Measurements from ENCODE around the gene DNMT3B. TPM values are rescaled to one million over a fixed set of nuclear protein-coding genes. Genes with fewer than 3 reads are reported as not detected.

DNMT3B gene
- polyA plus RNA-seq, 3 donors: 0.39 to 0.44 TPM; not detected in 1

DNA sequence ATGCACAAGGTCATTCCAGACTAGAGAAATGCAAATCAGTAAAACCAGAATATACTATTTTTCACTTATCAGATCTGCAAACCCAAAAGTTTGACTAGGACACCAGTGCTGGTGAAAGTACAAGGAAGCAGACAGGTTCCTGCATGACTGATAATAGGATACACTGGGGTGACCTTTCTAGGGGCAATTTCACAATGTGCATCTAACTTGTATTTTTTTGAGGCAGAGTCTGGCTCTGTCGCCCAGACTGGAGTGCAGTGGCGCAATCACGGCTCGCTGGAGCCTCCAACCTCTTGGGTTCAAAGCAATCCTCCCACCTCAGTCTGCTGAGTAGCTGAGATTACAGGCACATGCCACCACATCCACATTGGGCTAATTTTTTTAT, 30.3 kb upstream of the DNMT3B start:
- peak; percentile 1 to 30 (median 24) for DNase-seq
- Histone ChIP-seq H3K9me3 (replicated peaks in 1 of 2; ENCODE audit: control insufficient read depth in 1 of 2, insufficient read depth in 1 of 2, low read length in 2 of 2) (no peaks in the 10 kb centered on the region), H3K4me2 (replicated peaks; ENCODE audit: extremely low read depth, low read length, poor library complexity, severe bottlenecking) (no peak overlapping the region), H3K27me3 (ENCODE audit: control insufficient read depth in 2 of 2, insufficient read depth in 2 of 2, low read length in 2 of 2) (no peaks in the 10 kb centered on the region), H3K9ac (ENCODE audit: insufficient read depth, low read length, poor library complexity, severe bottlenecking) (no peak overlapping the region), H3K4me1 (ENCODE audit: control insufficient read depth in 1 of 2, insufficient read depth in 2 of 2, low read length in 2 of 2) (peaks cover 12 to 13% of the 10 kb centered on the region in 2 donors), H3K36me3 (replicated peaks in 1 of 2; ENCODE audit: control insufficient read depth in 1 of 2, insufficient read depth in 2 of 2, low read length in 2 of 2) (peaks cover 18 to 56% of the 10 kb centered on the region in 2 donors), H3K4me3 (replicated peaks in 1 of 3; ENCODE audit: low read depth in 2 of 3, low read length in 3 of 3) (no peak overlapping the region), H3K79me2 (ENCODE audit: insufficient read depth, low read length) (peaks cover 31% of the 10 kb centered on the region), H2AFZ (ENCODE audit: insufficient read depth, low read depth, low read length, poor library complexity, severe bottlenecking) (no peak overlapping the region), H4K20me1 (ENCODE audit: insufficient read depth, low read length) (peaks cover 27% of the 10 kb centered on the region), H3K27ac (ENCODE audit: low read depth in 1 of 2, low read length in 2 of 2) (peak overlapping the region in 1 of 2 donors; percentile 41)
- intact Hi-C loops (cut with micrococcal nuclease): no loop called here
- peaks cover 35 to 57% of the 10 kb centered on the region in 2 donors for H3K36me3 Mint-ChIP-seq
- no peaks in the 10 kb centered on the region for H3K27me3 Mint-ChIP-seq (ENCODE audit: low read depth in 3 of 3)
- no peak for TF ChIP-seq CTCF (IDR thresholded peaks at IDR 0.05)
- H3K4me1 Mint-ChIP-seq: peaks cover 11% of the 10 kb centered on the region
- no peak overlapping the region for H3K4me3 Mint-ChIP-seq
- no CpG with 5 or more reads among the region's 4 CpGs for WGBS (ENCODE audit: insufficient coverage)
- no peaks in the 10 kb centered on the region for H3K9me3 Mint-ChIP-seq
- H3K27ac Mint-ChIP-seq: peak overlapping the region in 2 of 7 donors; percentile 35 to 54

DNA sequence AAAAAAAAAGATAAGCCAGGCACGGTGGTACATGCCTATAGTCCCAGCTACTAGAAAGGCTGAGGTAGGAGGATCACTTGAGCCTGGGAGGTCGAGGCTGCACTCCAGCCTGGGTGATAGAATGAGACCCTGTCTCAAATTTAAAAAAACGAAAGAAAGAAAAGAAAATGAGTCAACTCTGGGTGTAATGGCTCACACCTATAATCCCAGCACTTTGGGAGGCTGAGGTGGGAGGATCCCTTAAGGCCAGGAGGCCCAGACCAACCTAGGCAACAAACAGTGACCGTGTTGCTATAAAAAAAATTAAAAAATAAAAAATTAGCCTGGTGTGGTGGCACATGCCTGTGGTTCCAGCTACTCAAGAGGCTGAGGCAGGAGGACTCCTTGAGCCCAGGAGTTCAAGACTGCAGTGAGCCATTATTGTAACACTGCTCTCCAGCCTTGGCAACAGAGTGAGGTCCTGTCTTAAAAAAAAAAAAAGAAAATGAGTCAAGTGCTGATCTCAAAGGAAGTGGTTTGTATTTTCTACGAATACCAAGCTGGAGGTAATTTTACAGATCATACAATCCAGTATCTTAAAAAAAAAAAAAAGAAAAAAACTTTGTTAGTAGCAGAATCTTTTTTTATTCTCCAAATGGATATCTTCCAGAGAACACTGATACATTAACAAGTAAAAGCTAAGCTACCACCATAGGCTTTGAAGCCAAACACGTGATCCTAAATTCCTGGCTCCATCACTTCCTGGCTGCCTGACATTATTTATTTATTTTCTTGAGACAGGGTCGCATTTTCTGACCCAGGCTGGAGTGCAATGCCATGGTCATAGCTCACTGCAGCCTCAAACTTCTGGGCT, 24.6 kb upstream of the DNMT3B start:
- no peaks in the 10 kb centered on the region for H3K27me3 ChIP-seq (ENCODE audit: control insufficient read depth in 2 of 2, insufficient read depth in 2 of 2, low read length in 2 of 2)
- no peak for TF ChIP-seq CTCF (IDR thresholded peaks at IDR 0.05)
- Mint-ChIP-seq H3K4me3 (no peak overlapping the region), H3K4me1 (peaks cover 9% of the 10 kb centered on the region), H3K27ac (peak overlapping the region in 1 of 7 donors; percentile 79), H3K9me3 (peaks cover 0 to 3% (median 0%) of the 10 kb centered on the region in 7 donors), H3K27me3 (ENCODE audit: low read depth in 3 of 3) (no peaks in the 10 kb centered on the region), H3K36me3 (peaks cover 13 to 22% of the 10 kb centered on the region in 2 donors)
- peaks cover 63% of the 10 kb centered on the region for H3K79me2 ChIP-seq (ENCODE audit: insufficient read depth, low read length)
- H3K4me3 ChIP-seq (replicated peaks in 1 of 3; ENCODE audit: low read depth in 2 of 3, low read length in 3 of 3): no peak overlapping the region
- peaks cover 5 to 6% of the 10 kb centered on the region in 2 donors for H3K4me1 ChIP-seq (ENCODE audit: control insufficient read depth in 1 of 2, insufficient read depth in 2 of 2, low read length in 2 of 2)
- intact Hi-C loops (cut with micrococcal nuclease): no loop called here
- H3K9ac ChIP-seq (ENCODE audit: insufficient read depth, low read length, poor library complexity, severe bottlenecking): no peak overlapping the region
- no peak overlapping the region for H2AFZ ChIP-seq (ENCODE audit: insufficient read depth, low read depth, low read length, poor library complexity, severe bottlenecking)
- no peak overlapping the region for H3K27ac ChIP-seq (ENCODE audit: low read depth in 1 of 2, low read length in 2 of 2)
- peaks cover 0 to 18% of the 10 kb centered on the region in 2 donors for H3K36me3 ChIP-seq (replicated peaks in 1 of 2; ENCODE audit: control insufficient read depth in 1 of 2, insufficient read depth in 2 of 2, low read length in 2 of 2)
- no peak overlapping the region for H3K4me2 ChIP-seq (replicated peaks; ENCODE audit: extremely low read depth, low read length, poor library complexity, severe bottlenecking)
- H3K9me3 ChIP-seq (replicated peaks in 1 of 2; ENCODE audit: control insufficient read depth in 1 of 2, insufficient read depth in 1 of 2, low read length in 2 of 2): no peaks in the 10 kb centered on the region
- peaks cover 22% of the 10 kb centered on the region for H4K20me1 ChIP-seq (ENCODE audit: insufficient read depth, low read length)
- 36% methylated on average over 1 of the region's 7 CpGs for WGBS (ENCODE audit: insufficient coverage)
- no peak for DNase-seq
